ENCODE measurements around the gene SMTN.
"Not testable (repeated sequence)": the region's sequence is repeated elsewhere in the genome, so short reads cannot be mapped to it uniquely, and the experiment has no call there.

The SMTN gene

GRCh38 chr22:31080848-31081649 is at the start of gene SMTN:
Gene SMTN (plus strand): TSS chr22:31081318. CDS start chr22:31083259, 1,941 bp downstream.
- DNase-seq, result peak; percentile 97

- DNase-seq, result peak; percentile 55
These were observed 44.2 kb upstream of the SMTN start for GRCh38 chr22:31036671-31037550.

- DNase-seq, result no peak
These were observed 42.4 kb upstream of the SMTN start for GRCh38 chr22:31038686-31039085.

GRCh38 chr22:31039393-31039792 is 41.7 kb upstream of the SMTN start:
- no peak for DNase-seq

GRCh38 chr22:31040542-31041398 is 40.3 kb upstream of the SMTN start:
- DNase-seq, result no peak

- no peak for DNase-seq
These were observed 36.8 kb upstream of the SMTN start for GRCh38 chr22:31044262-31044861.

- DNase-seq, result no peak
These were observed 35.1 kb upstream of the SMTN start for GRCh38 chr22:31045900-31046538.

GRCh38 chr22:31046539-31047226 is 34.4 kb upstream of the SMTN start:
- peak; percentile 65 for DNase-seq

GRCh38 chr22:31048570-31048969 is 32.5 kb upstream of the SMTN start:
- DNase-seq, result no peak

GRCh38 chr22:31049815-31050420 is 31.2 kb upstream of the SMTN start:
- no peak for DNase-seq

- no peak for DNase-seq
These were observed 25.9 kb upstream of the SMTN start for GRCh38 chr22:31055117-31055634.

- peak; percentile 99 for DNase-seq
These were observed 25.4 kb upstream of the SMTN start for GRCh38 chr22:31055635-31056159.

GRCh38 chr22:31056986-31057599 is 24.0 kb upstream of the SMTN start:
- DNase-seq, result peak; percentile 61

GRCh38 chr22:31059663-31060062 is 21.5 kb upstream of the SMTN start:
- DNase-seq, result peak; percentile 90

- DNase-seq, result no peak
These were observed 18.4 kb upstream of the SMTN start for GRCh38 chr22:31062566-31063230.

- DNase-seq, result no peak
These were observed 16.7 kb upstream of the SMTN start for GRCh38 chr22:31064369-31064768.

- DNase-seq, result no peak
These were observed 12.1 kb upstream of the SMTN start for GRCh38 chr22:31068970-31069369.

- DNase-seq, result not testable (repeated sequence)
These were observed 11.3 kb upstream of the SMTN start for GRCh38 chr22:31069691-31070314.

GRCh38 chr22:31073125-31073524 is 8.0 kb upstream of the SMTN start:
- not testable (repeated sequence) for DNase-seq
